B cell (primary cell): ENCODE measurements around the gene HJV. TPM values are rescaled to one million over a fixed set of nuclear protein-coding genes. Genes with fewer than 3 reads are reported as not detected.

Experiments used
- ATAC-seq: fragments of 200-7000 bp; cut with Tn5 transposase; one replicate; pipeline ENCODE4 v1.10.0; 2021; ENCODE audit warnings: low read depth, mild to moderate bottlenecking, moderate number of reproducible peaks, moderate library complexity
- CTCF ChIA-PET: fragments of 350-600 bp; sonication (Branson Sonifier 250); formaldehyde crosslinking; loops from one replicate; lab custom pipeline; 2021; ENCODE audit warnings: antibody characterized with exemption, inconsistent platforms; lab: Charles Lee
- POLR2A ChIA-PET: fragments of 350-600 bp; sonication (Branson Sonifier 250); formaldehyde crosslinking; loops from one replicate; lab custom pipeline; 2021; ENCODE audit warnings: antibody characterized with exemption; lab: Charles Lee
- DNase-seq: peaks from one replicate; pipeline ENCODE4 v3.0.0; 2013
- H2AFZ ChIP-seq: 2 replicates; pipeline ENCODE4 v1.6.1; 2012; ENCODE audit warnings: mild to moderate bottlenecking, low read depth, low read length; ENCODE audit not compliant: insufficient read depth, poor library complexity, severe bottlenecking
- H3K27ac ChIP-seq, 2 donors: 1 replicate in 1 of 2; 2 replicates in 1 of 2; pipeline ENCODE4 v1.5.1; 2012 to 2013; ENCODE audit warnings: low read length in 2 of 2, mild to moderate bottlenecking in 2 of 2, moderate library complexity in 1 of 2
- H3K27me3 ChIP-seq, 4 experiments: fragments of 200-600 bp in 1 of 4; sonication (generic) in 1 of 4; replicated peaks in 1 of 4; 1 replicate in 2 of 4; 2 replicates in 2 of 4; pipeline versions ENCODE4 v1.6.1 to v1.7.0; 2013 to 2016; ENCODE audit warnings: low read length in 3 of 4, mild to moderate bottlenecking in 2 of 4, mixed read lengths in 1 of 4, moderate library complexity in 1 of 4; ENCODE audit not compliant: insufficient read depth in 4 of 4, control insufficient read depth in 3 of 4; ENCODE audit errors: control extremely low read depth in 1 of 4
- H3K36me3 ChIP-seq, 2 experiments: replicated peaks in 1 of 2; 1 replicate in 1 of 2; 2 replicates in 1 of 2; pipeline versions ENCODE4 v1.6.1 to v1.7.1; 2013; ENCODE audit warnings: low read length in 1 of 2; ENCODE audit not compliant: insufficient read depth in 2 of 2, control insufficient read depth in 1 of 2; ENCODE audit errors: control extremely low read depth in 1 of 2, extremely low read depth in 1 of 2
- H3K4me1 ChIP-seq, 2 donors: fragments of 200-600 bp in 1 of 2; sonication (generic) in 1 of 2; 1 replicate in 1 of 2; 2 replicates in 1 of 2; pipeline versions ENCODE4 v1.5.1 to v1.6.1; 2013 to 2017; ENCODE audit warnings: low read length in 2 of 2; ENCODE audit not compliant: control insufficient read depth in 2 of 2, insufficient read depth in 2 of 2
- H3K4me2 ChIP-seq: replicated peaks from 2 replicates; pipeline ENCODE3; 2012; ENCODE audit warnings: mild to moderate bottlenecking, low read depth, low read length; ENCODE audit not compliant: poor library complexity, severe bottlenecking
- H3K4me3 ChIP-seq, 5 experiments: fragments of 200-600 bp in 1 of 5; sonication (generic) in 1 of 5; 1 replicate in 3 of 5; 2 replicates in 2 of 5; pipeline versions ENCODE4 v1.5.1 to v1.7.0; 2011 to 2016; ENCODE audit warnings: low read length in 4 of 5, mild to moderate bottlenecking in 4 of 5, low read depth in 2 of 5, control low read depth in 1 of 5, moderate library complexity in 1 of 5; ENCODE audit not compliant: insufficient read depth in 1 of 5; ENCODE audit errors: control extremely low read depth in 1 of 5, extremely low read depth in 1 of 5
- H3K79me2 ChIP-seq: fragments of 200-600 bp; sonication (generic); one replicate; pipeline ENCODE4 v1.6.0; 2016; ENCODE audit warnings: low read length; ENCODE audit not compliant: control insufficient read depth, insufficient read depth
- H3K9ac ChIP-seq: fragments of 200-600 bp; sonication (generic); 2 replicates; pipeline ENCODE4 v1.6.1; 2017; ENCODE audit warnings: mild to moderate bottlenecking, low read length, moderate library complexity
- H3K9me3 ChIP-seq, 3 donors: one replicate each; pipeline versions ENCODE4 v1.6.1 to v1.7.1; 2013; ENCODE audit warnings: low read length in 2 of 3; ENCODE audit not compliant: control insufficient read depth in 2 of 3, insufficient read depth in 1 of 3; ENCODE audit errors: control extremely low read depth in 1 of 3
- H4K20me1 ChIP-seq: 2 replicates; pipeline ENCODE4 v1.6.0; 2012; ENCODE audit warnings: mild to moderate bottlenecking, low read length; ENCODE audit not compliant: insufficient read depth, control insufficient read depth, poor library complexity, severe bottlenecking
- H3K27ac Mint-ChIP-seq: one replicate; pipeline ENCODE4 v1.8.0; 2021; ENCODE audit warnings: mixed read lengths
- H3K27me3 Mint-ChIP-seq: one replicate; pipeline ENCODE4 v1.8.0; 2021; ENCODE audit warnings: mixed read lengths
- H3K4me1 Mint-ChIP-seq: one replicate; pipeline ENCODE4 v1.8.0; 2021; ENCODE audit warnings: mixed read lengths
- H3K4me3 Mint-ChIP-seq: one replicate; pipeline ENCODE4 v1.8.0; 2021; ENCODE audit warnings: mixed read lengths
- H3K9me3 Mint-ChIP-seq: one replicate; pipeline ENCODE4 v1.8.0; 2022; ENCODE audit warnings: mixed read lengths; ENCODE audit not compliant: insufficient read depth
- CTCF ChIP-seq: fragments of 200-600 bp; IDR thresholded peaks from one replicate; pipeline ENCODE4 v1.8.0; 2022; ENCODE audit warnings: antibody characterized with exemption, mild to moderate bottlenecking
- EZH2 ChIP-seq: IDR thresholded peaks from 2 replicates; pipeline ENCODE4 v1.6.1; 2012; ENCODE audit warnings: borderline replicate concordance, low read depth, mild to moderate bottlenecking, moderate library complexity, low read length; ENCODE audit not compliant: insufficient read depth, poor library complexity, severe bottlenecking
- WGBS: methylation state at CpG from one replicate; pipeline ENCODE4 v1.1.5; 2013; ENCODE audit warnings: missing lambda C conversion rate; ENCODE audit not compliant: insufficient coverage; 5-methylcytosine and 5-hydroxymethylcytosine counted together
- intact Hi-C: fragments of 100-400 bp; cut with micrococcal nuclease; formaldehyde crosslinking; loops from one replicate; pipeline ENCODE4 v1.10.0; 2022
- polyA plus RNA-seq: library from polyadenylated mRNA; depleted of rRNA; stranded (reverse); fragments of >200 nt; gene quantifications from 2 replicates; pipeline ENCODE4 v1.2.3, GENCODE V29; 2012
- total RNA-seq, 2 donors: library from RNA; stranded (reverse); fragments of 120-200 nt in 1 of 2; gene quantifications; 1 replicate in 1 of 2; 2 replicates in 1 of 2; pipeline versions ENCODE4 v1.2.3 to v1.2.4, GENCODE V29; 2013 to 2022

HJV gene
- total and polyA plus RNA-seq, 2 donors (not counting 1 experiment from before 2014, with no cell fraction given): not detected

- H3K4me2 ChIP-seq: peak overlapping the region; percentile 75
- no peaks in the 10 kb centered on the region for H3K27me3 Mint-ChIP-seq
- CTCF ChIA-PET: interaction anchor here (0.6 to 9.5 kb wide), 14 partner anchors 14 to 134 kb away, joined by 3 to 361 read pairs (median 32); partner anchors contain the start of genes ANKRD34A, LIX1L, NUDT17 and PIAS3
- H3K27ac ChIP-seq: peak overlapping the region; percentile 96 to 97
- WGBS: 20% methylated on average over 3 of the region's 7 CpGs
- DNase-seq: peak; percentile 72
- peaks cover 47% of the 10 kb centered on the region for H3K79me2 ChIP-seq
- TF ChIP-seq CTCF (no peak), EZH2 (no peak)
- H2AFZ ChIP-seq: peak overlapping the region; percentile 50
- no peaks in the 10 kb centered on the region for H3K9me3 Mint-ChIP-seq
- peak overlapping the region in 4 of 5 experiments; percentile 16 to 52 (median 29) for H3K4me3 ChIP-seq
- H3K4me1 Mint-ChIP-seq: peaks cover 37% of the 10 kb centered on the region
- no peak overlapping the region for H3K4me3 Mint-ChIP-seq
- peaks cover 74 to 77% of the 10 kb centered on the region in 2 donors for H3K4me1 ChIP-seq
- peaks cover 0 to 5% of the 10 kb centered on the region in 2 experiments for H3K36me3 ChIP-seq
- H3K9me3 ChIP-seq: no peaks in the 10 kb centered on the region
- H3K27me3 ChIP-seq: no peaks in the 10 kb centered on the region
- peak overlapping the region; percentile 59 for H3K9ac ChIP-seq
- intact Hi-C loops: loop anchor here (1.0 kb wide), 4 partner anchors 16 to 53 kb away; partner anchors contain the start of genes ANKRD34A, LIX1L, POLR3GL and RBM8A
- H4K20me1 ChIP-seq: no peaks in the 10 kb centered on the region
- ATAC-seq: peak; percentile 10
- POLR2A ChIA-PET: interaction anchor here (0.6 to 4.7 kb wide), 13 partner anchors 13 to 122 kb away, joined by 3 to 131 read pairs (median 10); partner anchors contain the start of genes ANKRD34A, LIX1L, PEX11B and POLR3GL
- H3K27ac Mint-ChIP-seq: no peak overlapping the region
Measured at GRCh38 chr1:145979746-145980456, 41.6 kb downstream of the HJV start.
